ENCODE measurements around the gene MAMDC4. TPM values are rescaled to one million over a fixed set of nuclear protein-coding genes. Genes with fewer than 3 reads are reported as not detected.

The MAMDC4 gene
- total and polyA plus RNA-seq, 2 donors from 2014 or later: 5.8 to 8.1 TPM

DNA sequence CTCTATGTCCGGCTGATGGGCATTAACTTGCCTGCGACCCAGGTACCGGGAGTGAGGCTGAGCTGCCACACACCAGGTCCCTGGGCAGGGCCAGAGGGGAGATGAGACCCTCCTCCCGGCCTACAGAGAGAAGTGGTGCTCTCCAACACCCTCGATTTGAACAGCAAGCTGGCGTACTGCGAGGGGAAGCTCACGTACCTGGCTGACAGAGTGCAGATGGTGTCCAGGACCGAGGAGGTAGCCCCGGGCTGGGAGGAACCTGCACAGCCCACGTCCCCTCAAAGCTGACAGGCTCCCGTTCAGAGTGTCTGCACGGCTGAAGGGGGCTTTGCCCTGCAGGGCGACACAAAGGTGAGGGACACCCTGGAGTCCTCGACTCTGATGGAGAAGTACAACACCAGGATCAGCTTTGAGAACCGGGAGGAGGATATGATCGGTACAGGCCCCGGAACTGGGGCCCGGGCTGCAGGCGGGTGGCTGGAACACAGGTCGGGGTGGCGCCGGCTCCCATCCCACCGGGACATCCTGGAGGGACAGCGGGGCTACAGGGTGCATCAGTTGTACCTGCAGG lies 45.4 kb upstream of the MAMDC4 start:
- intact Hi-C loops (cut with DNase I): no loop called here
- peaks cover 0 to 9% (median 0%) of the 10 kb centered on the region in 3 donors for H3K36me3 ChIP-seq (ENCODE audit: control insufficient read depth in 2 of 3, insufficient read depth in 3 of 3, low read length in 3 of 3)
- H3K27ac ChIP-seq (ENCODE audit: low read depth in 2 of 2, low read length in 2 of 2): peak overlapping the region in 1 of 2 donors; percentile 86
- DNase-seq (peak in 1 of 5 donors; percentile 76), FAIRE-seq (no peak)
- no peaks in the 10 kb centered on the region for H3K9me3 ChIP-seq (ENCODE audit: control insufficient read depth in 2 of 3, insufficient read depth in 1 of 3, low read length in 3 of 3)
- H3K9ac ChIP-seq (ENCODE audit: low read length in 3 of 3): peak overlapping the region in 2 of 3 donors; percentile 64 to 73
- TF ChIP-seq, protein P1, sequence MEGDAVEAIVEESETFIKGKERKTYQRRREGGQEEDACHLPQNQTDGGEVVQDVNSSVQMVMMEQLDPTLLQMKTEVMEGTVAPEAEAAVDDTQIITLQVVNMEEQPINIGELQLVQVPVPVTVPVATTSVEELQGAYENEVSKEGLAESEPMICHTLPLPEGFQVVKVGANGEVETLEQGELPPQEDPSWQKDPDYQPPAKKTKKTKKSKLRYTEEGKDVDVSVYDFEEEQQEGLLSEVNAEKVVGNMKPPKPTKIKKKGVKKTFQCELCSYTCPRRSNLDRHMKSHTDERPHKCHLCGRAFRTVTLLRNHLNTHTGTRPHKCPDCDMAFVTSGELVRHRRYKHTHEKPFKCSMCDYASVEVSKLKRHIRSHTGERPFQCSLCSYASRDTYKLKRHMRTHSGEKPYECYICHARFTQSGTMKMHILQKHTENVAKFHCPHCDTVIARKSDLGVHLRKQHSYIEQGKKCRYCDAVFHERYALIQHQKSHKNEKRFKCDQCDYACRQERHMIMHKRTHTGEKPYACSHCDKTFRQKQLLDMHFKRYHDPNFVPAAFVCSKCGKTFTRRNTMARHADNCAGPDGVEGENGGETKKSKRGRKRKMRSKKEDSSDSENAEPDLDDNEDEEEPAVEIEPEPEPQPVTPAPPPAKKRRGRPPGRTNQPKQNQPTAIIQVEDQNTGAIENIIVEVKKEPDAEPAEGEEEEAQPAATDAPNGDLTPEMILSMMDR (IDR thresholded peaks at IDR 0.05; ENCODE audit: borderline replicate concordance, extremely low read depth, insufficient read depth): no peak
- H3K27me3 ChIP-seq (ENCODE audit: control insufficient read depth, insufficient read depth, low read length): no peaks in the 10 kb centered on the region
- H3K4me3 ChIP-seq (ENCODE audit: low read length in 3 of 3): peak overlapping the region; percentile 59 to 73 (median 64)
- peaks cover 0 to 14% (median 6%) of the 10 kb centered on the region in 3 donors for H3K4me1 ChIP-seq (ENCODE audit: control insufficient read depth in 2 of 3, insufficient read depth in 2 of 3, low read depth in 1 of 3, low read length in 3 of 3)

DNA sequence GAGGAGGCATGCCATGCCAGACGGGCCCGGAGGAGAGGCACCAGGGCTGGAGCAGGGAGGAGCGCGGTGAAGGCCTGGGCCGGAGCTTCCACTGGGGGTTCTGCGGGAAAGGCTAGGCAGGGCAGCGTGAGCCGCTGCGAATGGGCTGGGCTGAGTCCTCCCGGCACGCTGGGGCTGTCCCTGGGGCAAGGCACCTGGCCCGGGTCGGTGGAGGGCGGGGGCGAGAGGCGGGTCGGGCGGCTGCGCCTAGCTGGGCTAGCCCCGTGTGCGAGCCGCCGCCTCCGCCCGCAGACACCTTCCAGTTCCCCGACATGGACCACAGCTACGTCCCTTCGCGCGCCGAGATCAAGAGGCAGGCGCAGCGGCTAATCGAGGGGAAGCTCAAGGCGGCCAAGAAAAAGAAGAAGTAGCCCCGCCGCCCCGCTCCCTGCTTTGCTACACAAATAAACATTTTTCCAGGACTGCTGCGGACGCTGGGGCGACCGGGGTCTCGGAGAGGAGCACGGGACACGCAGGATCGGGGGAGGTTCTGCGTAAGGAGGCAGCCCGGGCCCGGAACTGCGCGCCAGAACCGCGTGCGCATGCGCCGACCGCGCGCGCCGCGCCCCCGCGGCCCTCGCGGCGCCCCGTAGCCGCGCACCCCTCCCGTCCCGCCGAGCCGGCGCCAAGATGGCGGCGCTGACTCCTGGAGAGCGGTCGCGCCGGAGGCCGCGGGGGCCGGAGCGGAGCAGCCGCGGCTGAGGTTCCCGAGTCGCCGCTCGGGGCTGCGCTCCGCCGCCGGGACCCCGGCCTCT lies 44.7 kb upstream of the MAMDC4 start, which contains the start of gene RABL6:
TSS of gene RABL6 (plus strand) at position 668 of the 794 bp plus-strand sequence. CDS start 249 bp downstream, outside the sequence.
- Histone ChIP-seq H3K27me3 (ENCODE audit: control insufficient read depth, insufficient read depth, low read length) (no peaks in the 10 kb centered on the region), H3K9me3 (ENCODE audit: control insufficient read depth in 2 of 3, insufficient read depth in 1 of 3, low read length in 3 of 3) (no peaks in the 10 kb centered on the region), H3K9ac (ENCODE audit: low read length in 3 of 3) (peak within 1 kb of the TSS; percentile 28 to 73 (median 64)), H3K4me1 (ENCODE audit: control insufficient read depth in 2 of 3, insufficient read depth in 2 of 3, low read depth in 1 of 3, low read length in 3 of 3) (peaks cover 0 to 14% (median 6%) of the 10 kb centered on the region in 3 donors), H3K27ac (ENCODE audit: low read depth in 2 of 2, low read length in 2 of 2) (peak within 1 kb of the TSS; percentile 74 to 86), H3K4me3 (ENCODE audit: low read length in 3 of 3) (peak within 1 kb of the TSS; percentile 62 to 73 (median 66)), H3K36me3 (ENCODE audit: control insufficient read depth in 2 of 3, insufficient read depth in 3 of 3, low read length in 3 of 3) (peaks cover 0 to 9% (median 0%) of the 10 kb centered on the region in 3 donors)
- no peak for FAIRE-seq
- intact Hi-C loops (cut with DNase I): no loop called here
- TF ChIP-seq, protein P1 (IDR thresholded peaks at IDR 0.05; ENCODE audit: borderline replicate concordance, extremely low read depth, insufficient read depth): no peak
- DNase-seq: peak; percentile 81 to 93 (median 86)

GRCh38 chr9:136808075-136808805 lies 43.9 kb upstream of the MAMDC4 start:
- H3K27me3 ChIP-seq (ENCODE audit: control insufficient read depth, insufficient read depth, low read length): no peaks in the 10 kb centered on the region
- FAIRE-seq (no peak), DNase-seq (peak; percentile 48 to 85 (median 68))
- no peak overlapping the region for H3K27ac ChIP-seq (ENCODE audit: low read depth in 2 of 2, low read length in 2 of 2)
- peak overlapping the region in 2 of 3 donors; percentile 28 to 46 for H3K9ac ChIP-seq (ENCODE audit: low read length in 3 of 3)
- TF ChIP-seq, protein P1 (IDR thresholded peaks at IDR 0.05; ENCODE audit: borderline replicate concordance, extremely low read depth, insufficient read depth): no peak
- H3K36me3 ChIP-seq (ENCODE audit: control insufficient read depth in 2 of 3, insufficient read depth in 3 of 3, low read length in 3 of 3): peaks cover 0 to 12% (median 2%) of the 10 kb centered on the region in 3 donors
- intact Hi-C loops (cut with DNase I): no loop called here
- H3K4me3 ChIP-seq (ENCODE audit: low read length in 3 of 3): peak overlapping the region; percentile 62 to 69 (median 66)
- no peaks in the 10 kb centered on the region for H3K9me3 ChIP-seq (ENCODE audit: control insufficient read depth in 2 of 3, insufficient read depth in 1 of 3, low read length in 3 of 3)
- H3K4me1 ChIP-seq (ENCODE audit: control insufficient read depth in 2 of 3, insufficient read depth in 2 of 3, low read depth in 1 of 3, low read length in 3 of 3): peaks cover 0 to 14% (median 6%) of the 10 kb centered on the region in 3 donors

All from kidney (tissue), 14 donors.